HepG2 (cell line): ENCODE results near the gene FNBP1L. TPM values are rescaled to one million over a fixed set of nuclear protein-coding genes. Genes with fewer than 3 reads are reported as not detected.

Source experiments
- ATAC-seq: fragments of 200-7000 bp; cut with Tn5 transposase; 3 replicates; pipeline ENCODE4 v1.9.1; 2020; ENCODE audit warnings: mild to moderate bottlenecking, moderate library complexity
- BruUV-seq: library from RNA; stranded (reverse); fragments of 400-500 nt; replicated peaks from 2 replicates; lab custom pipeline; 2021; lab: Mats Ljungman, UMichigan
- CTCF ChIA-PET: fragments of 300-600 bp; formaldehyde crosslinking; extraction: SDS; loops from one replicate; lab custom pipeline; 2021; ENCODE audit warnings: low total read pairs, inconsistent platforms, low intra/inter-chr PET ratio; lab: Yijun Ruan, JAX
- POLR2A ChIA-PET: fragments of 350-600 bp; sonication (Branson Sonifier 250); formaldehyde crosslinking; loops from one replicate; lab custom pipeline; 2020; ENCODE audit warnings: antibody characterized with exemption, inconsistent platforms; lab: Yijun Ruan, JAX
- DNase-seq: peaks from one replicate; pipeline ENCODE4 v3.0.0-alpha.2; 2015; ENCODE audit warnings: low spot score
- FAIRE-seq: peaks from 3 replicates; lab custom pipeline; 2011; peaks lifted over from hg19 to GRCh38; lab: Jason Lieb, UNC
- H2AFZ ChIP-seq: one replicate; pipeline ENCODE4 v1.6.1; 2011; ENCODE audit warnings: low read length, inconsistent platforms
- H3K27ac ChIP-seq: fragments of 300-600 bp; 3 replicates; pipeline ENCODE4 v1.8.0; 2011; ENCODE audit warnings: mixed run types, mild to moderate bottlenecking, mixed read lengths, low read length, inconsistent platforms; ENCODE audit not compliant: insufficient read depth; ENCODE audit errors: extremely low read length
- H3K27me3 ChIP-seq, 2 experiments: fragments of 200-600 bp in 1 of 2; 2 replicates in 1 of 2; 3 replicates in 1 of 2; pipeline versions ENCODE4 v1.6.0 to v1.8.0; 2011; ENCODE audit warnings: low read length in 2 of 2, mild to moderate bottlenecking in 2 of 2, moderate library complexity in 2 of 2, inconsistent platforms in 1 of 2; ENCODE audit not compliant: insufficient read depth in 2 of 2, control insufficient read depth in 1 of 2
- H3K36me3 ChIP-seq, 2 experiments: fragments of 200-600 bp in 1 of 2; replicated peaks in 1 of 2; 2 replicates in 1 of 2; 3 replicates in 1 of 2; pipeline versions ENCODE4 v1.5.1 to v1.8.0; 2011; ENCODE audit warnings: low read length in 2 of 2, inconsistent platforms in 1 of 2; ENCODE audit not compliant: insufficient read depth in 2 of 2, control insufficient read depth in 1 of 2
- H3K4me1 ChIP-seq: 2 replicates; pipeline ENCODE4 v1.5.1; 2012; ENCODE audit warnings: low read length, inconsistent platforms; ENCODE audit not compliant: insufficient read depth
- H3K4me2 ChIP-seq: 2 replicates; pipeline ENCODE4 v1.6.0; 2011; ENCODE audit warnings: low read depth, low read length, inconsistent platforms
- H3K4me3 ChIP-seq, 3 experiments: fragments of 200-600 bp in 1 of 3; sonication (generic), shearing (Covaris generic) in 1 of 3; replicated peaks in 1 of 3; 2 replicates each; pipeline ENCODE4 v1.5.1; 2011 to 2016; ENCODE audit warnings: low read length in 3 of 3, inconsistent platforms in 2 of 3, low read depth in 2 of 3, mild to moderate bottlenecking in 2 of 3, control low read depth in 1 of 3, mixed read lengths in 1 of 3; ENCODE audit not compliant: insufficient read depth in 1 of 3
- H3K79me2 ChIP-seq: one replicate; pipeline ENCODE4 v1.6.1; 2011; ENCODE audit warnings: low read length, inconsistent platforms; ENCODE audit not compliant: insufficient read depth
- H3K9ac ChIP-seq: 2 replicates; pipeline ENCODE4 v1.6.0; 2011; ENCODE audit warnings: mild to moderate bottlenecking, low read depth, low read length, inconsistent platforms; ENCODE audit not compliant: insufficient read depth
- H3K9me3 ChIP-seq: 2 replicates; pipeline ENCODE4 v1.5.1; 2012; ENCODE audit warnings: mild to moderate bottlenecking, low read length
- H4K20me1 ChIP-seq: 2 replicates; pipeline ENCODE4 v1.6.0; 2011; ENCODE audit warnings: inconsistent platforms, mild to moderate bottlenecking, low read length, moderate library complexity; ENCODE audit not compliant: insufficient read depth
- JUN ChIP-seq: sonication (generic); formaldehyde crosslinking; IDR thresholded peaks from 2 replicates; pipeline ENCODE4 v1.4.0; 2020; ENCODE audit warnings: mild to moderate bottlenecking, missing genetic modification reagents
- MTA3 ChIP-seq: sonication (generic); formaldehyde crosslinking; IDR thresholded peaks from 2 replicates; pipeline ENCODE4 v1.4.0; 2020; ENCODE audit warnings: missing genetic modification reagents
- MTF1 ChIP-seq: sonication (generic); formaldehyde crosslinking; IDR thresholded peaks from 2 replicates; pipeline ENCODE4 v1.5.0; 2020; ENCODE audit warnings: missing genetic modification reagents
- POLR2G ChIP-seq: fragments of 200-400 bp; formaldehyde crosslinking; IDR thresholded peaks from 2 replicates; pipeline ENCODE4 v1.6.1; 2018; ENCODE audit warnings: mild to moderate bottlenecking, low read depth, low read length, moderate library complexity
- RARA ChIP-seq: IDR thresholded peaks from 2 replicates; pipeline ENCODE4 v1.6.1; 2016; ENCODE audit warnings: missing genetic modification reagents, missing compliant biosample characterization
- RBAK ChIP-seq: sonication (generic); formaldehyde crosslinking; IDR thresholded peaks from 2 replicates; pipeline ENCODE4 v1.5.1; 2020; ENCODE audit warnings: mild to moderate bottlenecking, missing genetic modification reagents
- ZNF12 ChIP-seq: sonication (generic); formaldehyde crosslinking; IDR thresholded peaks from 2 replicates; pipeline ENCODE4 v1.5.0; 2020; ENCODE audit warnings: missing genetic modification reagents
- ZNF121 ChIP-seq: sonication (generic); formaldehyde crosslinking; IDR thresholded peaks from 2 replicates; pipeline ENCODE4 v1.5.0; 2020; ENCODE audit warnings: mild to moderate bottlenecking, missing genetic modification reagents
- ZNF275 ChIP-seq: sonication (generic); formaldehyde crosslinking; IDR thresholded peaks from 2 replicates; pipeline ENCODE4 v1.8.0; 2022; ENCODE audit warnings: missing genetic modification reagents, mild to moderate bottlenecking, inconsistent platforms, borderline replicate concordance
- ZNF761 ChIP-seq: sonication (generic); formaldehyde crosslinking; conservative IDR thresholded peaks from 2 replicates; pipeline ENCODE4 v1.4.0; 2020; ENCODE audit warnings: mild to moderate bottlenecking, missing genetic modification reagents
- ZNF800 ChIP-seq: sonication (generic); formaldehyde crosslinking; IDR thresholded peaks from 2 replicates; pipeline ENCODE4 v1.4.0; 2020; ENCODE audit warnings: missing genetic modification reagents
- WGBS: methylation state at CpG from one replicate; pipeline ENCODE4 v1.1.6; 2017; ENCODE audit warnings: low lambda C conversion rate; 5-methylcytosine and 5-hydroxymethylcytosine counted together
- in situ Hi-C: cut with HindIII; loops from 2 replicates; pipeline ENCODE4 v1.10.0; 2017; ENCODE audit warnings: low pct_unique_long_range_greater_than_20kb; ENCODE audit not compliant: extremely low pct_ligation_motif_present
- intact Hi-C: fragments of 100-400 bp; cut with micrococcal nuclease; formaldehyde crosslinking; loops from one replicate; pipeline ENCODE4 v1.10.0; 2022; ENCODE audit not compliant: unreplicated experiment
- polyA plus RNA-seq, 8 experiments: library from polyadenylated mRNA; depleted of rRNA in 3 of 8; stranded (reverse) in 7 of 8; unstranded in 1 of 8; fragments of >200 nt; fragmentation: Illumina TruSeq in 4 of 8; extraction: Trizol in 4 of 8; gene quantifications; 2 replicates each; pipeline versions ENCODE4 v1.2.1 to v1.2.3, GENCODE V29; 2011 to 2016; ENCODE audit warnings: low read depth in 4 of 8, missing spikeins in 1 of 8, mixed read lengths in 1 of 8; ENCODE audit not compliant: insufficient read depth in 1 of 8
- total RNA-seq, 5 experiments: library from RNA; depleted of rRNA; stranded (reverse); fragments of >200 nt; fragmentation: Illumina TruSeq; extraction: Trizol; gene quantifications; 2 replicates each; pipeline ENCODE4 v1.2.3, GENCODE V29; 2016; ENCODE audit warnings: low read depth in 1 of 5

FNBP1L gene
- total and polyA plus RNA-seq, 2 of the 13 experiments (the other 11 are each of a cell fraction or from before 2014, with no cell fraction given), result 24.1 to 27.1 TPM

- peaks cover 3 to 20% of the 10 kb centered on the region in 2 experiments; a peak in 4 of 5 replicates for H3K36me3 ChIP-seq
- no TSS peak for BruUV-seq
- peaks cover 9% of the 10 kb centered on the region; the same call in 1 of the 2 replicates for H3K4me1 ChIP-seq
- TF ChIP-seq ZNF121 (CRISPR knock-in tag) (no peak), ZNF761 (CRISPR knock-in tag) (no peak), ZNF12 (no peak), ZNF800 (CRISPR knock-in tag) (no peak), RARA (CRISPR knock-in tag) (no peak), ZNF275 (CRISPR knock-in tag) (no peak), JUN (CRISPR knock-in tag) (no peak), RBAK (CRISPR knock-in tag) (no peak), MTF1 (CRISPR knock-in tag) (no peak), POLR2G (no peak), MTA3 (no peak)
- no peaks in the 10 kb centered on the region for H3K27me3 ChIP-seq
- ChIA-PET CTCF (no interaction called here), POLR2A (no interaction called here)
- H4K20me1 ChIP-seq, result no peaks in the 10 kb centered on the region
- H3K9ac ChIP-seq, result no peak overlapping the region
- intact Hi-C loops, result no loop called here
- H3K27ac ChIP-seq, result no peak overlapping the region
- H3K79me2 ChIP-seq, result no peaks in the 10 kb centered on the region
- H2AFZ ChIP-seq, result no peak overlapping the region
- no peak overlapping the region for H3K4me3 ChIP-seq
- ATAC-seq, result no peak
- 97% methylated on average over 4 of the region's 4 CpGs for WGBS
- no peaks in the 10 kb centered on the region for H3K9me3 ChIP-seq
- no peak for DNase-seq
- in situ Hi-C loops, result no loop called here
- no peak overlapping the region for H3K4me2 ChIP-seq
- FAIRE-seq, result no peak
Measured at GRCh38 chr1:93522721-93523120, 74.8 kb downstream of the FNBP1L start.
